CD8-positive, alpha-beta memory T cell (primary cell): Measurements from ENCODE around the gene PACS2. TPM values are rescaled to one million over a fixed set of nuclear protein-coding genes. Genes with fewer than 3 reads are reported as not detected.
"Not testable (repeated sequence)": the region's sequence is repeated elsewhere in the genome, so short reads cannot be mapped to it uniquely, and the experiment has no call there.

Source experiments
- CTCF ChIA-PET: fragments of 350-600 bp; sonication (Branson Sonifier 250); formaldehyde crosslinking; loops from one replicate; lab custom pipeline; 2021; ENCODE audit warnings: antibody characterized with exemption; lab: Charles Lee
- POLR2A ChIA-PET: fragments of 350-600 bp; sonication (Branson Sonifier 250); formaldehyde crosslinking; loops from one replicate; lab custom pipeline; 2021; ENCODE audit warnings: antibody characterized with exemption; lab: Charles Lee
- DNase-seq, 5 donors: peaks; one replicate each; pipeline versions ENCODE4 v3.0.0 to v3.0.0-alpha.2; 2020 to 2022; ENCODE audit warnings: mixed read lengths in 1 of 5
- H3K27ac ChIP-seq: one replicate; pipeline ENCODE4 v1.7.0; 2013; ENCODE audit warnings: low read depth, mild to moderate bottlenecking, low read length, moderate library complexity
- H3K27me3 ChIP-seq: 2 replicates; pipeline ENCODE4 v1.7.0; 2013; ENCODE audit warnings: low read length, mild to moderate bottlenecking; ENCODE audit not compliant: insufficient read depth, poor library complexity, severe bottlenecking
- H3K36me3 ChIP-seq: 2 replicates; pipeline ENCODE4 v1.7.0; 2013; ENCODE audit warnings: mild to moderate bottlenecking, low read length, moderate library complexity; ENCODE audit not compliant: insufficient read depth
- H3K4me1 ChIP-seq: 2 replicates; pipeline ENCODE4 v1.7.0; 2013; ENCODE audit warnings: mild to moderate bottlenecking, low read length, moderate library complexity; ENCODE audit not compliant: insufficient read depth
- H3K4me3 ChIP-seq: 2 replicates; pipeline ENCODE4 v1.7.0; 2013; ENCODE audit warnings: mild to moderate bottlenecking, low read length
- H3K9me3 ChIP-seq: 2 replicates; pipeline ENCODE4 v1.7.0; 2013; ENCODE audit warnings: mild to moderate bottlenecking, low read length
- H3K27ac Mint-ChIP-seq, 8 donors: one replicate each; pipeline ENCODE4 v1.8.0; 2020 to 2021; ENCODE audit warnings: mixed read lengths in 8 of 8, mild to moderate bottlenecking in 6 of 8, inconsistent platforms in 3 of 8, moderate library complexity in 3 of 8
- H3K27me3 Mint-ChIP-seq, 2 donors: one replicate each; pipeline ENCODE4 v1.8.0; 2020 to 2021; ENCODE audit warnings: mixed read lengths in 2 of 2, mild to moderate bottlenecking in 1 of 2, moderate library complexity in 1 of 2
- H3K36me3 Mint-ChIP-seq, 3 donors: one replicate each; pipeline ENCODE4 v1.8.0; 2020 to 2021; ENCODE audit warnings: mixed read lengths in 3 of 3, inconsistent platforms in 1 of 3, mild to moderate bottlenecking in 1 of 3
- H3K4me1 Mint-ChIP-seq, 3 donors: one replicate each; pipeline ENCODE4 v1.8.0; 2020 to 2021; ENCODE audit warnings: mixed read lengths in 3 of 3, inconsistent platforms in 1 of 3, mild to moderate bottlenecking in 1 of 3
- H3K4me3 Mint-ChIP-seq, 7 donors: one replicate each; pipeline ENCODE4 v1.8.0; 2020 to 2021; ENCODE audit warnings: mixed read lengths in 7 of 7, mild to moderate bottlenecking in 6 of 7, moderate library complexity in 4 of 7, inconsistent platforms in 2 of 7
- H3K9me3 Mint-ChIP-seq, 5 donors: one replicate each; pipeline ENCODE4 v1.8.0; 2020 to 2022; ENCODE audit warnings: mixed read lengths in 5 of 5, mild to moderate bottlenecking in 3 of 5, moderate library complexity in 2 of 5, inconsistent platforms in 1 of 5
- polyA plus RNA-seq: library from polyadenylated mRNA; unstranded; fragments of 300-500 nt; fragmentation: Illumina TruSeq; gene quantifications from one replicate; pipeline ENCODE4 v1.2.3, GENCODE V29; 2021
- total RNA-seq, 2 experiments: library from RNA; stranded (reverse); gene quantifications; one replicate each; pipeline ENCODE4 v1.2.3, GENCODE V29; 2021

Gene PACS2
- total and polyA plus RNA-seq, 3 experiments from 2014 or later = 6.5 to 32.9 (median 31.0) TPM

DNA sequence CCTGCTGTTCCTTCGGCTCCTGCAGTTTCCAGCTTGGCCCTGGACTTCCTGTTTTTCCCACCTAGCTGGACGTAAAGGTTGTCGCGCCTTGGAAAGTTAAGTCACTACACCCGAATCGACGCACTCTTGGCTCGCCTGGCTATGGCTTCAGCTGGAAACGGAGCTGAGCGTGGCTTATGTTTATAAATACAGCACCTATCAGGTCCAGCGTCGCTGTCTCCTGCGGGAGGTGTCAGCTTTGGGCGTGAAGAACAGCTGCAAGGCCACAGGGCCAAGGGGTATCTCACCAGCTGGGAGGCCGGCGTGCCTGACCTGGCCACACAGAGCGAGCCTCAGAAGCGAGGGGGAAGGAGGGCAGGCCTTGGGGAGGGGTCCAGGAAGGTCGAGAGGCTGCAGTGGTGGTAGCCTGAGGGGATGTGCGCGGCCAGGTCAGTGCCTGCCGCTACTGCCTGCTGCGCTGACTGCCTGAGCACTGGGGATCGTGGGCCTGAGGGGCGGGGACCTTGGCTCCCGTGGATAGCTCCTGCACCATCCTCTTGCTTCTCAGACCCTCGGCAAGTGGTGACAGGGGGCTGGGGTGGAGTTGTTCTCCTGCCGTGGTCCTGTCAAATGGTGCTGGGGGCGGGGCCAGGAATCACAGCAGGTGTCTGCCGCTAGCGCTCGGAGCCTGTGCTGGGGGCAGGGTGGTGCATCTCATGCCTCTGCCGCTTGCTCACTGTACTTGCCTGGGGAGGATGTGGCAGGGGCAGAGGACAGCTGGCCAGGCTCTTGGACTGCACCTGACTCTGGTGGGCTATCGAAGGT lies 12.5 kb downstream of the PACS2 start:
- Histone ChIP-seq H3K27ac (no peak overlapping the region), H3K27me3 (no peaks in the 10 kb centered on the region), H3K36me3 (no peaks in the 10 kb centered on the region), H3K9me3 (no peaks in the 10 kb centered on the region), H3K4me3 (no peak overlapping the region), H3K4me1 (peaks cover 24% of the 10 kb centered on the region)
- no peaks in the 10 kb centered on the region for H3K27me3 Mint-ChIP-seq
- no peak overlapping the region for H3K27ac Mint-ChIP-seq
- no peaks in the 10 kb centered on the region for H3K9me3 Mint-ChIP-seq
- DNase-seq = no peak
- ChIA-PET POLR2A (no interaction called here), CTCF (no interaction called here)
- H3K4me3 Mint-ChIP-seq = no peak overlapping the region
- peaks cover 29 to 53% (median 34%) of the 10 kb centered on the region in 3 donors for H3K4me1 Mint-ChIP-seq
- peaks cover 0 to 9% (median 8%) of the 10 kb centered on the region in 3 donors for H3K36me3 Mint-ChIP-seq

DNA sequence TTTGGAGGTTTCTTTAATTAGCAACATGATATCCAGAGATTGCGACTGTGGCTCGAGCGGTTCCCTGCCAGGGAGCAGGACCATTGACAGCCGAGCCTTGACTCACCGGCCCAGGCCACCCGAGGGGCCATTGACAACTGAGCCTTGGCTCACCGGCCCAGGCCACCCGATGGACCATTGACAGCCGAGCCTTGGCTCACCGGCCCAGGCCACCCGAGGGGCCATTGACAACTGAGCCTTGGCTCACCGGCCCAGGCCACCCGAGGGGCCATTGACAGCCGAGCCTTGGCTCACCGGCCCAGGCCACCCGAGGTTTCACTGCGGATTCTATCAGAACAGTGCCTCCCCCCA lies 13.1 kb downstream of the PACS2 start:
- H3K27ac Mint-ChIP-seq, H3K27me3 ChIP-seq, H3K27ac ChIP-seq, H3K36me3 ChIP-seq, CTCF ChIA-PET, H3K27me3 Mint-ChIP-seq, POLR2A ChIA-PET, H3K4me3 Mint-ChIP-seq, H3K4me3 ChIP-seq, H3K9me3 Mint-ChIP-seq, H3K9me3 ChIP-seq, DNase-seq, H3K36me3 Mint-ChIP-seq: not testable (repeated sequence)
- H3K4me1 Mint-ChIP-seq = peaks cover 26 to 51% (median 31%) of the 10 kb centered on the region in 3 donors
- H3K4me1 ChIP-seq = peaks cover 26% of the 10 kb centered on the region

DNA sequence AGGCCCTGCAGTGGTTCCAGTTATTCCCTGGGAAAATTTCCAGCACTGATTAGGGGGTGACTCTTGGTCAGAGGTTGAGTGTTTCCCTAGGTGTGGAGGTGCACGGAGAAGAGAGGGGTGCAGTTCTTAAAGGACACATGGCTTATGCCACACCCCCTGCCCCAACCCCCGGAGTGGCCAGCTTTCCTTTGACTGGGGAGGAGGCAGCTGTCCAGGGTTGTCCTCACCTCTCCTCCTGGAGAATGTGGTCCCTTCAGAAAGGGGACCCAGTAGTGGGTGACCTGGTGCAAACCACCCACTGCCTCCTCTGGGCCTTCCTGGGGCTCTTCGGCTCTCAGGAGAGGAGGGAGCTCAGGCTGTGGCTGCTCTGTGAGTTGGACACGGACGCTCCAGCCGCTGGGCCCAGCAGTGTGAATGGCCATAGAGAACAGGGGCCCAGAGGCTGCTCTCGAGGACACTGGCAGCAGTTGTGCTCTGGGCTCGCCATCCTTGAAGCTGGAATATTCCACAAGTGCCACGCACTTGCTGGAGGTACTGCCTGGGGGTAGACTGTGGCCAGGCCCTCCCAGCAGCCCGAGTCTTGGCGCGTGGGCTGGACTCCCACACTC lies 13.6 kb downstream of the PACS2 start:
- no peak overlapping the region for H3K27ac ChIP-seq
- Mint-ChIP-seq H3K4me3 (no peak overlapping the region), H3K36me3 (peaks cover 0 to 6% (median 2%) of the 10 kb centered on the region in 3 donors), H3K27me3 (no peaks in the 10 kb centered on the region), H3K9me3 (no peaks in the 10 kb centered on the region), H3K27ac (no peak overlapping the region), H3K4me1 (peaks cover 23 to 51% (median 27%) of the 10 kb centered on the region in 3 donors)
- H3K9me3 ChIP-seq = no peaks in the 10 kb centered on the region
- no peak overlapping the region for H3K4me3 ChIP-seq
- no peaks in the 10 kb centered on the region for H3K27me3 ChIP-seq
- no peaks in the 10 kb centered on the region for H3K36me3 ChIP-seq
- CTCF ChIA-PET = no interaction called here
- POLR2A ChIA-PET = no interaction called here
- DNase-seq = no peak
- peaks cover 26% of the 10 kb centered on the region for H3K4me1 ChIP-seq

DNA sequence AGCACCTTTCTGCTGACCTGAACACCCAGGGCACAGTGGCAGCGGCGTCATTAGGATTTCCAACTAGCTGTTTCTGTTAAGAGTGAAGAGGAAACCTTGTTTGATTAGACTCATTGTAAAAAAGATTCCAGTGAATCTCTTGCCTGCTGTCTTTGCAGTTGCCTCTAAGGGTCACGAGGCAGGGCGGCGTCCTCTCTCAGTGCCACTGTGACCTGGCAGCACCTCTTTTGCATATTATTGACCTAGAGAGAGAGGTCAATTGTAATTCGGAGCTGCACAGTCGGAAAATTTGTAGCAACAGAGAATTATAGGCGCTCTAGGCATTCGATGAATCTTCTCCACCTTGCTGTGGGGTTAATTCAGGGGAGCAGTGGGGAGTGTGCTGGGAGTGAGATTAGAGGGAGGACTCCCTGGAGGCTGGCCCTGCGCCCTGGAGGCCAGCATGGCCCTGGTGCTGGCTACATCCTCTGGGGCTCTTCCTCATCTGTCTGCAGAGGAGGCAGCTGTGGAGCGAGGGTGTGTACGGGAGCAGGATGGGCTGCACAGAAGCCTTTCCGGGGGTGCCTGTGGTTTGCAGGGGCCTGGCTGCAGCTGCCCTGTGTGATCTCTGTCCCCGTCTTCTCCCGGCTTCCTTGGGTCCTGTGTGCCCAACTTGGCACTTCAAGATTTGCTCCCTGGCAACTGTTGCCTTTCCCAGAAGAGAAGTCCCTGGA lies 14.3 kb downstream of the PACS2 start:
- Mint-ChIP-seq H3K27me3 (no peaks in the 10 kb centered on the region), H3K9me3 (no peaks in the 10 kb centered on the region), H3K4me3 (no peak overlapping the region), H3K4me1 (peaks cover 21 to 48% (median 27%) of the 10 kb centered on the region in 3 donors), H3K36me3 (peaks cover 0 to 4% (median 0%) of the 10 kb centered on the region in 3 donors), H3K27ac (peak overlapping the region in 1 of 8 donors; percentile 75)
- H3K4me1 ChIP-seq = peaks cover 26% of the 10 kb centered on the region
- H3K9me3 ChIP-seq = no peaks in the 10 kb centered on the region
- CTCF ChIA-PET = no interaction called here
- DNase-seq = no peak
- H3K27ac ChIP-seq = no peak overlapping the region
- POLR2A ChIA-PET = no interaction called here
- no peak overlapping the region for H3K4me3 ChIP-seq
- no peaks in the 10 kb centered on the region for H3K36me3 ChIP-seq
- H3K27me3 ChIP-seq = no peaks in the 10 kb centered on the region

DNA sequence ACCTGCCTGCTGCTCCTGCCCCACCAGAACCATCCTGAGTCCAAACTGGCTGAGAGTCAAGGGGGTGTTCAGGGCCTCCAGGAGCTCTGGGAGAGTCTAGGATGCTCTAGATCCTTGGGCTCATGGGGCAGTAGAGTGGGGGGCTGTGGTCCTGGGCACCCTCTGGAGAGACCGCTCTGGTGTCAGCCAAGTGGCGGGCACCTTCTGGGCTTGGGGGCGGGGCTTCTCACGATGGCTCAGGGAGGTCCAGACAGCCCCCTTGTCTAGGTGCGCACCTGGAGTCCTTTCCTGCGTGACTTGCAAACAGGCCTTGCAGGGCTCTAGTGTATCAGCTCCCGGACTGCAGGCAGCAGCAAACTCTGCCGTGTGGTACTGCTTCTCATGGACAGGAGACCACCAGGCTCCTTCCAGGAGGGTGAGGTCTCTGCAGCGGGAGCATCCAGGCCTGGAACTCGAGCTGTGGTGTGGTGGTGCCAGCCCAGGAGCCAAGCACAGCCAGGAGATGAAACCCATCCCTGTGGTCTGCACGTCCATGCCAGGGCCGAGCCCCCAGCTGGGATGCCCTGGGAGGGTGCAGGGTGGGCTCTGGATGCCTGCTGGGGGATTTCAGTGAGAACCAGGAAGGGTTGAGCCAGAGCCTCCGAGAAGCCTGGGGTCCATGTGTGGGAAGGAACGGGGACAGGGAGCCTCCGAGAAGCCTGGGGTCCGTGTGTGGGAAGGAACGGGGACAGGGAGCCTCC lies 15.0 kb downstream of the PACS2 start:
- ChIA-PET POLR2A (no interaction called here), CTCF (no interaction called here)
- H3K36me3 ChIP-seq = no peaks in the 10 kb centered on the region
- H3K4me1 Mint-ChIP-seq = peaks cover 21 to 45% (median 27%) of the 10 kb centered on the region in 3 donors
- no peak for DNase-seq
- peaks cover 26% of the 10 kb centered on the region for H3K4me1 ChIP-seq
- no peak overlapping the region for H3K4me3 ChIP-seq
- H3K4me3 Mint-ChIP-seq = no peak overlapping the region
- no peaks in the 10 kb centered on the region for H3K9me3 ChIP-seq
- no peaks in the 10 kb centered on the region for H3K27me3 ChIP-seq
- H3K27me3 Mint-ChIP-seq = no peaks in the 10 kb centered on the region
- peak overlapping the region in 1 of 8 donors; percentile 68 for H3K27ac Mint-ChIP-seq
- H3K9me3 Mint-ChIP-seq = no peaks in the 10 kb centered on the region
- H3K36me3 Mint-ChIP-seq = peaks cover 0 to 4% (median 0%) of the 10 kb centered on the region in 3 donors
- no peak overlapping the region for H3K27ac ChIP-seq

DNA sequence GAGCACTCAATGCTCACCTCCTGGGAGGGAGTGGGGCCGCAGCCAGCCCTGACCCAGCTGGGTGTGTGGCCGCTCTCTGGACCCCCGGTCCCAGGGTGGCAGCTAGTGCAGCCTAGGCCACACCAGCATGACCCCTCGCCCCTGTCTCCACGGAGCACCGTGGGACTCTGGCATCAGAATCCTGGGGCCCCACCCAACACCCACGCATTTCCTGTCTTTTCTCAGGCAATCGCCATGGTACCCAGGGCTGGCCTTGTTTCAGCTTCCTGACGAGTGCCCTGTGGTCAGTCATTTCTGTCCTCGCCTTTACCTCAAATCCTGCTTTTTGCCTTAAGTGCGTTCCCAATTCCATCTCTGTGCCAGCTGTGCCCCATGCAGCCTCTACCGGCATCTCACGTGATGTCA lies 15.9 kb downstream of the PACS2 start:
- no peak for DNase-seq
- Mint-ChIP-seq H3K4me1 (peaks cover 21 to 45% (median 27%) of the 10 kb centered on the region in 3 donors), H3K27me3 (no peaks in the 10 kb centered on the region), H3K36me3 (peaks cover 0 to 4% (median 0%) of the 10 kb centered on the region in 3 donors), H3K4me3 (peak overlapping the region in 1 of 7 donors; percentile 51), H3K27ac (peak overlapping the region in 1 of 8 donors; percentile 63), H3K9me3 (no peaks in the 10 kb centered on the region)
- no peak overlapping the region for H3K27ac ChIP-seq
- no peaks in the 10 kb centered on the region for H3K27me3 ChIP-seq
- H3K9me3 ChIP-seq = no peaks in the 10 kb centered on the region
- no peak overlapping the region for H3K4me3 ChIP-seq
- peaks cover 26% of the 10 kb centered on the region for H3K4me1 ChIP-seq
- CTCF ChIA-PET = no interaction called here
- POLR2A ChIA-PET = no interaction called here
- H3K36me3 ChIP-seq = no peaks in the 10 kb centered on the region

DNA sequence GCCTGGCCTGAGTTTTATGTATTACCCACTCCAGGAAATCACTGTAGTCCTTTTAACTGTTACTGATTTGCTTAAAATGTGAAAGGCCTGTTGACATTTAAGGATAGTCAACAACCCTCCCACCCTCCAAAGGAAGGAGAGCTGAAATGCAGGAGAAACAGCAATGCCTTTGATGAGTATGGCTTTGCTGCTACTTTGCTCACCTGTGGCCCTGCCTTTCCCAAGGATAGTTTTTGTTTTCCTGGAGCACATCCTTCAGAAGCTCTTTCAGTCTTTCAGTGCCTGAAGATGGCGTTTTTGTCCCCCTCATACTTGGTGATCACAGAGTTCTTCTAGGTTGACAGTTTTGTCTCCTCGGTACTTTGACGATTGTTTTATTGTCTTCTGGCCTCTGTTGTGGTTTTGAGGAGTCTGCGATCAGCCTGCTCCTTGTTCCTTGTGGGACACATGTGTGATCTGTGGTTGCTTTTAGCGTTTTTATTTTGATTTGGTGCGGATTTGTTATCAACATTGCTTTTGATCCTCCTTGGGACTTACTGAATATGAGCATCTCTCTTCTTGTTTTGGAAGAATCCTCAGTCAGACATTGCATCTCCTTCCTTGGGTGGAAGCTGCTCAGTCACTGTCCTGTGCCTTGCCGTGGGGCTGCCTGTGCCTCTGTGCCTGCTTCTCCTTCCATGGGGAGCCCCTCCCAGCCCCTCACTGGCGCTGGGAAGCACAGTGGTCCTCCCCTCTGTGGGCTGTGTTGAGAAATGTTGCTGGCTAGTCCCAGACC lies 17.2 kb downstream of the PACS2 start:
- H3K4me1 ChIP-seq = peaks cover 26% of the 10 kb centered on the region
- Mint-ChIP-seq H3K36me3 (peaks cover 0 to 4% (median 1%) of the 10 kb centered on the region in 3 donors), H3K4me3 (peak overlapping the region in 3 of 7 donors; percentile 2 to 9 (median 8)), H3K27ac (peak overlapping the region in 4 of 8 donors; percentile 16 to 62 (median 55)), H3K4me1 (peaks cover 21 to 44% (median 27%) of the 10 kb centered on the region in 3 donors), H3K9me3 (no peaks in the 10 kb centered on the region), H3K27me3 (no peaks in the 10 kb centered on the region)
- no peaks in the 10 kb centered on the region for H3K27me3 ChIP-seq
- no peak overlapping the region for H3K27ac ChIP-seq
- POLR2A ChIA-PET = no interaction called here
- H3K36me3 ChIP-seq = no peaks in the 10 kb centered on the region
- peak in 1 of 5 donors; percentile 35 for DNase-seq
- CTCF ChIA-PET = no interaction called here
- no peak overlapping the region for H3K4me3 ChIP-seq
- no peaks in the 10 kb centered on the region for H3K9me3 ChIP-seq
